OCI-LY1 (cell line): ENCODE measurements around the gene SLC25A21.

Experiments
- CTCF ChIP-seq: fragments of 200-600 bp; sonication (generic), shearing (Covaris generic); IDR thresholded peaks from 2 replicates; pipeline ENCODE4 v1.5.1; 2017; ENCODE audit warnings: mild to moderate bottlenecking, antibody characterized with exemption, low read length, moderate library complexity, mixed read lengths
- EZH2 ChIP-seq: fragments of 200-600 bp; sonication (generic), shearing (Covaris generic); IDR thresholded peaks from 2 replicates; pipeline ENCODE4 v1.8.0; 2017; ENCODE audit warnings: borderline replicate concordance, mixed run types, mild to moderate bottlenecking, antibody characterized with exemption, low read length, moderate library complexity, mixed read lengths

- no peak for TF ChIP-seq CTCF
- TF ChIP-seq EZH2: no peak
These were observed 58.4 kb downstream of the SLC25A21 start for GRCh38 chr14:37114002-37114401.
